HG03159 (cell line): ENCODE measurements around the gene HP1BP3.
"Not testable (repeated sequence)": the region's sequence is repeated elsewhere in the genome, so short reads cannot be mapped to it uniquely, and the experiment has no call there.

Experiments
- ATAC-seq: cut with Tn5 transposase; IDR thresholded peaks from one replicate; pipeline ENCODE4 v1.9.1; 2021; ENCODE audit warnings: mild to moderate bottlenecking, moderate library complexity; ENCODE audit not compliant: unreplicated experiment

The HP1BP3 gene, protein sequence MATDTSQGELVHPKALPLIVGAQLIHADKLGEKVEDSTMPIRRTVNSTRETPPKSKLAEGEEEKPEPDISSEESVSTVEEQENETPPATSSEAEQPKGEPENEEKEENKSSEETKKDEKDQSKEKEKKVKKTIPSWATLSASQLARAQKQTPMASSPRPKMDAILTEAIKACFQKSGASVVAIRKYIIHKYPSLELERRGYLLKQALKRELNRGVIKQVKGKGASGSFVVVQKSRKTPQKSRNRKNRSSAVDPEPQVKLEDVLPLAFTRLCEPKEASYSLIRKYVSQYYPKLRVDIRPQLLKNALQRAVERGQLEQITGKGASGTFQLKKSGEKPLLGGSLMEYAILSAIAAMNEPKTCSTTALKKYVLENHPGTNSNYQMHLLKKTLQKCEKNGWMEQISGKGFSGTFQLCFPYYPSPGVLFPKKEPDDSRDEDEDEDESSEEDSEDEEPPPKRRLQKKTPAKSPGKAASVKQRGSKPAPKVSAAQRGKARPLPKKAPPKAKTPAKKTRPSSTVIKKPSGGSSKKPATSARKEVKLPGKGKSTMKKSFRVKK

DNA sequence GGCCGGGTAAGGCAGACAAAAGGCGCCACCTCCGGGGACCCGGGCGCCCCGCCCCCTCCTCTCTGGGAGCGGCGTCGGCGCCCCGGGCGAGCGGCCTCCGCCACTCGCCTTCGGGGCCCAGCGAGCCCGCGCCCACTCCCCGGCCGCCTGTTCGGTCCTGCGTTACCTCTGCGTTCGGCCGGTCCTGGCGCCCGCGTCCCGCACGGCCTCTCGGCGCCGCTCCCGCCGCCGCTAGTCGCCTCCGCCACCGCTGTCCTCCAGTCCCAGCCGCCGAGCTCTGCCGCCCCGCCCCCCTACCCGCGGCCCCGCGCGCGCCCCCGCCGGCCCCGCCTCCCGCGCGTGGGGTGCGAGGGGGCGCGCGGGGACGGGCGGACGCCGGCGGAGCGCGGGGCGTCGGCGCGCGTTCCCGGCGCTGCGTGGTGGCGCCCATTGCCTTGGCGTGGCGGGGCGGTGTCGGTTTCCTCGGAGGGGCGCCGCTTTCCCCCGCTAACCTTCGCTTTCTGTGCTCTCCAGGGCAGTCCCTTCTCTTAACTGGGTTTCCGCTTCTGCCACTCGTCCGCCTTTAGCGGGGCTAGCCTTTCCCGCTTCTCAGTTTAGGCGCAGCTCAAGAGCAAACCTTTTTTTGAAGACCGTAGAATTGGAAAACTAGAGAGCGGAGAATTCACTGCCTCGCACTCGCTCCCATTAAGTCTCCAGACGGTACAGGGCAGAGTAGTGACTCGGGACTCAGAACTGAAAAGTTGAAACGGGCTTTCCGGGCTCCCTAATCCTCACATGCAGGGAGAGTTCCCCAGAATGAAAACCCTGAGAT is at the start of gene HP1BP3:
Gene HP1BP3, minus strand, starts transcription at position 279 of the 811 bp plus-strand sequence. CDS start 6,867 bp downstream, outside the sequence.
- ATAC-seq = peak; percentile 48

DNA sequence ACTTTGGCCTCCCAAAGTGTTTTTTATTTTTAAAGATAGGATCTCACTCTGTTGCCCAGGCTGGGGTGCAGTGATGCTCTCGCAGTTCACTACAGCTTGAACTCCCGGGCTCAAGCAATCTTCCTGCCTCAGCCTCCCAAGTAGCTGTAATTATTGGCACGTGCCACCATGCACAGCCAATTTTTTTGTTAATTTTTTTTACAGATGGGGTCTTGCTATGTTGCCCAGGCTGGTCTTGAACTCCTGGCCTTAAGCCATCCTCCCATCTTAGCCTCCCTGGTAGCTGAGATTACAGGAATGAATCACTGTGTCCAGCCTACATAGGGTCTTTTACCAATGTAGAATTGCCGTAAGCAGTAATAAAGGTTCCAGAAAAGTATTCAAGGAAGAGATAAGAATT is 49.1 kb upstream of the HP1BP3 start:
- ATAC-seq = no peak

DNA sequence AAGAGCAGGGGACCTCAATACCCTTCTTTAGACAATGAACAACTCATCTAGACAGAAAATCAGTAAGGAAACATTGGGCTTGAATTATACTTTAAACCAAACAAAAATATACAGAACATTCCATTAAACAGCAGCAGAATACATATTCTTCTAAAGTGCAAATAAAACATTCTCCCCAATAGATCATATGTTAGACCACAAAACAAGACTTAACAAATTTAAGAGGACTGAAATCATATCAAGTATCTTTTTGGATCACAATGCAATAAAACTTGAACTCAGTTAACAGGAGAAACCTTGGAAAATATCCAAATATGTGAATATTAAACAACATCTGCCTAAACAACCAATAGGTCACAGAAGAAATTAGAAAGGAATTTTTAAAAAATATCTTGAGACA is 47.7 kb upstream of the HP1BP3 start:
- no peak for ATAC-seq

DNA sequence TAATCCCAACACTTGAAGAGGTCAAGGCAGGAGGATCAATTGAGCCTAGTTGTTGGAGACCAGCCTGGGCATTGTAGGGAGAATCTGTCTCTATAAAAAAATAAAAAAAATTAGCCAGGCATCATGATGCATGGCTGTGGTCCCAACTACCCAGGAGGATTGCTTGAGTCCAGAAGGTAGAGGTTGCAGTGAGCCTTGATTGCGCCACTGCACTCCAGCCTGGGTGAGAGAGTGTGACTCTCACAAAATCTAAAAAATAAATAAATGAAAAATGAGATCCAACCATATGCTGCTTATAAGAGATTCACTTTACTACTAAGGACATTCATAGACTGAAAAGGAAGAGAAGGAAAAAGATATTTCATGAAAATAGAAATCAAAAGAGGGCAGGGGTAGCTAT is 47.1 kb upstream of the HP1BP3 start:
- no peak for ATAC-seq

DNA sequence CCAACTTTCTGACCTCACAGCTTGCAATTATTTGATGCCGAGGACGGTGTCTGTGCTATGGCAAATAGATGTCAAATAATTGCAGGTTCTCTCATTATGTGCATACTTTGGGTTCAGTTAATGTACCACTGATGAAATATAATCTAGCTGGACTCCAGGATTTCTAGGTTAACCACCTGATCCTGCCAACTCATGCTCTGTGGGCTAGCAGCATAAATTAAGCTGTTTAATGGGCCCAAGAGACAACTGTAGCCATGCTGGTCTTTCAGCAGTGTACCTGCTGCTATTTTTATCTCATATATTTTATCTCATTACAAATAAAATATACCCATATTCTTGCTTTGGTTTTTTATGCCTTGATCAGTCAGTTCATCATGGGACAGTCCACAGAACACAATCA is 43.3 kb upstream of the HP1BP3 start:
- ATAC-seq = no peak

DNA sequence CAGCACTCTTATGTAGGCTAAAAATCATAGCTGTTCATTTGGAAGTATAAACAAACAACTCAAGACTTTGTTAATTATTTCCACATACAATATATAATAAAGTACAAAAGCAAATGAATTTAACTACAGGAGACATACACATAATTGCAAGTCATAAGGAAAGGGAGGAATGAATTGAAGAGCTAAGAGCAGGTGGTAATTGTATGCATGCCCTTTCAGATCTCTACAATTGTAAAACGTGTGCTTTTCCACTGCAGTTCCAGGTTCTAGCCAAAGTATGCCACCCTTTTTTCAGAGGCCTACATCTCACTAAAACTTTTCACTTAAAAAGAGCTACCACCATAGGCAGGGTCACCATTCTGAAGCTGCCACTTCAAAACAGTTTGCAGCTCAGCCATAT is 42.8 kb upstream of the HP1BP3 start:
- no peak for ATAC-seq

DNA sequence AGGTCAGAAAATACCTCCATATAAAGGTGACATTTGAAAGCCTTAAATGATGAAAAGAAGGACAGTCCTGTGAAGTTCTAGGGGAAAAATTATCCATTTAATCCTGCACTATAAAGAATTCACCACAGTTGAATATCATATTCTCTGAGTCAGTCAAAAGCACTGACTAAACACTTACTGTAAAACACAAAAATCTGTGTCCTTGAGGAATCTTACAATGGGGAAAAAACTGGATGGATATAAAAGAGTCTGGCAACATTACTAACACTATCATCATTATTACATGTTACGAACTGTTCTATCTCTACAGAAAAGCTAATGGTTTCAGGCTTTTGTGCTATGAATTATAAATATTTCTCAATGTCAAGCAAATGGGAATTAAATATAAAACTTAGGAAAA is 42.4 kb upstream of the HP1BP3 start:
- no peak for ATAC-seq

DNA sequence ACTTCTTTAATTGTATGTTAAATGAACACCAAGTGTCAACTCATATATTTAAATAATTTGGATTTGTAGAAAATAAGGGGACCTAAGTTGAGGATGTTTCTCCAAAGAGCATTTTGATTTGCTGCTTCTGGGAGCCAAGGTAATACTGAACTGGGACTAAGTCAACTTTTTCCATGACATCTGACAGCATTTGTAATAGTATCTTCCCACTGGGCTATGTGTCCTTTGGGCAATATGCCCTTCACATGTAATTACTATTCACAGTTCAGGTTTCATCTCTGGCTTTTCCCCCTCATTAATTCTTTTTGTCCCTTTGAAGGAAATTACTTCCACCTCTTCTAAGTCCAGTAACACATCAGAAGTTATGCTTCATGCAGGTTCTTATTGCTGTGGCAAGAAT is 36.7 kb upstream of the HP1BP3 start:
- ATAC-seq = no peak

DNA sequence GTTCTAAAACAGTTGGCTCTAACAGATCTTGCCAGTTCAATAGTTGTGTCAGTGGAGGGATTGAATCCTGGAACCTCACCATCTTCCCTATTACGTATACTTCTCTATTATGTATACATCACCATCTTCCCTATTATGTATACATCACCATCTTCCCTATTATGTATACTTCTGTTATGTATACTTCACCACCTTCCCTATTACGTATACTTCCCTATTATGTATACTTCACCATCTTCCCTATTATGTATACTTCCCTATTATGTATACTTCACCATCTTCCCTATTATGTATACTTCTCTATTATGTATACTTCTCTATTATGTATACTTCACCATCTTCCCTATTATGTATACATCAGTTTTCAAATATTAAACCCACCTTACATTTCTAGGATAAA is 34.4 kb upstream of the HP1BP3 start:
- no peak for ATAC-seq

DNA sequence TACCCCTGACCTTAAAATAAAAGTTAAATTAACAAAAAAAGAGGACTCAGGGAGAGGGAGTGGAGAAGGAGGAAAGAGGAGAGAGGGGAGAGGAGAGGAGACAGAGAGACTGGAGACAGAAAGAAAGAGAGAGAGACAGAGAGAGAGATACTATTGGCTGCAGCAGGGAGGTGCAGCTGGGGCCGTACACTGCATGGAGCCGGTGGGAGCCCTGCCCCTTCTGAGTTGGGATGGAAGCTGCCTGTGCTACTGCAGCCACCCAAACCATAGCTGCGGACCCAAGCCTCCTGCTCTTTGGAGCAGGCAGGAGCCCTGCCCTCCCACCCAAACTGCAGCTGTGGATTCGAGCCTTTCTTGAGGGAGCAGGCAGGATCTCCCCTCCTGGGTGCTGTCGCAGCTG is 32.7 kb upstream of the HP1BP3 start:
- no peak for ATAC-seq

DNA sequence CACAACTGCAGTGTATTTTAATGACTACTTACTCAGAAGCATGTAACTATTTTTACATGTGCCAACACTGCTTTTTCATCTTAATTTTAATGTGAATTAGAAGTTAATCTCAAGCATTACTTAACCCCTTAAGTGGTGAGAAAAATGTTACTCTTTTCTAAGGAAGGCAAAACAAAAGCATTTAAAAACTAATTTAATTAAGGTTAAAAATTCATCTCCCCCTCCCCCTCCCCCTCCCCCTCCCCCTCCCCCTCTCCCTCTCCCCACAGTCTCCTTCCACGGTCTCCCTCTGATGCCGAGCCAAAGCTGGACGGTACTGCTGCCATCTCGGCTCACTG is 27.4 kb upstream of the HP1BP3 start:
- no peak for ATAC-seq

DNA sequence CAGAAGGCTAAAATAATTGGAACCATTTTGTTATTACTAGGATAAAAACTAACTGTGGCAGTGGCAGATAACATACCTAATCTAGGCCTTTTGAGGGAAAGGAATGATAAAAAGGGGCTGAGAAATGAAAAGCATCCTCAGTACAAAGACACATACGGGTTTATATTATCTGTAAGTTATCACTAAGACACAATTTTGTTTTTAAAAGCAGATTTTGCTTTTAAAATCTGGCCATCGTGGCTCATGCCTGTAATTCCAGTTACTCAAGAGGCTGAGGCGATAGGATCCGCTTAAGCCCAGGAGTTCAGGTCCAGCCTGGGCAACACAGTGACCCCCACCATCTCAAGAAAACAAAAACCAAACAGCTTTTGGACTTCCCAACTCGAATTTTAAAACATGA is 24.8 kb upstream of the HP1BP3 start:
- ATAC-seq = no peak

DNA sequence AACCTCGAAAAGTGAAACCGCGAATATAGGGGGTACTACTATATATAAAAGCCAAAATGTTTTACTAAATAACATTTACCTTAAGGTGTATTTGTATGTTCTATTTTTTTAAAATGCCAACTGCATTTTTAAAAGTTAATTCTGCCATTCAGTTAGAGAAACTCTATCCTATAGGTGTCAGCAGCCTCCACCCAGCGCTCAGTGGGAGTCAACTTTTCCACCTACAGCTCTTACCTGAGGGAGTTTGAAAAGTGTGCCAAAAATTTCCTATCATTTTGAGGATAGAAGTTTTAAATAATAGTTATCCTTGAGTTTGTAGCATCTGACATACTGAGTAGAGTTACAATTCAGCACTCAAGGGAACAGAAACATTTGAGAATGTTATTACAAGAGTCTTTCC is 6.1 kb upstream of the HP1BP3 start:
- ATAC-seq = no peak

DNA sequence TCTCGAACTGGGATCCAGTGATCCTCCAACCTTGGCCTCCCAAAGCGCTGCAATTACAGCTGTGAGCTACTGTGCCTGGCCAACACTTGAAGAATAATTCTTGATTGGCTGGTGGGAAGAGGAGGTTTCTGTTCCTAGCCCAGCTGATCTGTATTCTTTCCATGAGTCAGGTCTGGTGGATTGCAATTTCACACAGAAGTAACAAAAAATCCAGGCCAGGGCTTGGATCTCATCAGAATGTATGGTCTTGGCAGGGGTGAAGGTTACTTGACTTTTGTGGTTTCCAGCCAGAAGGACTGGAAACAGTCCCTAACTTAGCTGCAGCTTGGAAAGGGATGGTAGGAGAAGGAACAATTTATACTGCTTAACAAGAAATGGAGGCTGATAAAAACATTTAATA is 5.1 kb upstream of the HP1BP3 start:
- no peak for ATAC-seq

DNA sequence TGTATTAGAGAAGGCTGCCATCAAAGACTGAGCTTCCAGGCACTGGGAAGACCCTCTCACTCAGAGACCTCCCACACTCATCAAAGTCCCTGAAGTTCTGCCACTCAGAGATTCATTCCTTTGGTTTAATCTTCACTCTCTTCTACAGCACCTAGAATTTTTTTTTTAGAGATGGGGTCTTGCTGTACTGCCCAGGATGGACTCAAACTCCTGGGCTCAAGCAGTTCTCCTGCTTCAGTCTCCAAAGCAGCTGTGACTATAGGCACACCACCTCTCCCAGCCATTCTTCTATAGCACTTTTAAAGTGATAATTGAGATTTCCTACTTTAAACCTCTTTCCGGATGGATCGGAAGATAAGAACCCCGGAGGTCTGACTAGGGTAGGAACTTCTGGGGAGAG is 3.7 kb upstream of the HP1BP3 start:
- no peak for ATAC-seq

DNA sequence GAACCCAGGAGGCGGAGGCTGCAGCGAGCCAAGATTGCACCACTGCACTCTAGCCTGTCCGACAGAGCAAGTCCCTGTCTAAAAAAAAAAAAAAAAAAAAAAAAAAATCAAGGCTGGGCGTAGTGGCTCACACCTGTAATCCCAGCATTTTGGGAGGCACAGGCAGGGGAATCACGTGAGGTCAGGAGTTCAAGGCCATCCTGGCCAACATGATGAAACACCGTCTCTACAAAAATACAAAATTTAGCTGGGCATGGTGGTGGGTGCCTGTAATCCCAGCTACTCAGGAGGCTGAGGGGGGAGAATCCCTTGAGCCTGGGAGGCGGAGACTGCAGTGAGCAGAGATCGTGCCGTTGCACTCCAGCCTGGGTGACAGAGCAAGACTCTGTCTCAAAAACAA is 2.5 kb upstream of the HP1BP3 start:
- not testable (repeated sequence) for ATAC-seq

DNA sequence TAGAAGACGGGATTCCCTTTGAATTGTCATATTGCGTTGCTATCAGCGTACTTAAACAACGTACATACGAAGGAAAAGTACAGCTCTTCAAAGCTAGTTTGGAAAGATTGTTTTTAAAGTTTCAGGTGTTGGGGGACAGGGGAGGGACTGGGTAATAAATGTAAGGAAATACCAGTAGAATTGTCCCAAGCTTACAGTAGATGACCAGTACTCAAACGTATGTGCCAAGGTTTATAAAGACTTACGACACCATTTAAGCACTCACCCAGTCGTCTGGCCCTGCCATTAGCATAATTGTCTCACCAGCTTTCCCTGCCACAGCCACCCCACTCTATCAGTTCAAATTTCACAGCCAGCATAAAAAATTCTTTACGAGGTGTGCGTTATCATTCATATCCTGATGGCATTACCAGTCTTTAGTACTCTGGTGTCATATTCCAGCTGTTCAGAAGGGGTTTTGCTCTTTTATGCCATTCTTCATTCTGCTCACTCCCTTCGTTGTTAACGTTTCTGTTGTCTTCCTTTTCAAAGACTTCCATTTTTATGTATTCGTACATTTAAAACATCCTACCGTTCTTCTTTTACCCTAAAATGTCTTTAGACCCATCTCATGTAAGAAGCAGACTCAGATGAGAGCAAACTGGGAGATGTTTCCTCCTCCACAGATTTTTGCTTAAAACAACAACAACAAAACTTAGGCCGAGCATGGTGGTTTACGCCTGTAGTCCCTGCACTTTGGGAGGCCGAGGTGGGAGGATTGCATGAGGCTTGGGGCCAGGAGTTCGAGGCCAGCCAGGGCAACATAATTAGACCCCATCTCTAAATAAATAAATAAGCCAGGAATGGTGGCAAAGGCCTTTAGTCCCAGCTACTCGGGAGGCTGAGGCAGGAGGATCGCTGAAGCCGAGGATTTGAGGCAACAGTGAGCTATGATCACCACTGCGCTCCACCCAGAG is 1.0 kb upstream of the HP1BP3 start:
- ATAC-seq = no peak

DNA sequence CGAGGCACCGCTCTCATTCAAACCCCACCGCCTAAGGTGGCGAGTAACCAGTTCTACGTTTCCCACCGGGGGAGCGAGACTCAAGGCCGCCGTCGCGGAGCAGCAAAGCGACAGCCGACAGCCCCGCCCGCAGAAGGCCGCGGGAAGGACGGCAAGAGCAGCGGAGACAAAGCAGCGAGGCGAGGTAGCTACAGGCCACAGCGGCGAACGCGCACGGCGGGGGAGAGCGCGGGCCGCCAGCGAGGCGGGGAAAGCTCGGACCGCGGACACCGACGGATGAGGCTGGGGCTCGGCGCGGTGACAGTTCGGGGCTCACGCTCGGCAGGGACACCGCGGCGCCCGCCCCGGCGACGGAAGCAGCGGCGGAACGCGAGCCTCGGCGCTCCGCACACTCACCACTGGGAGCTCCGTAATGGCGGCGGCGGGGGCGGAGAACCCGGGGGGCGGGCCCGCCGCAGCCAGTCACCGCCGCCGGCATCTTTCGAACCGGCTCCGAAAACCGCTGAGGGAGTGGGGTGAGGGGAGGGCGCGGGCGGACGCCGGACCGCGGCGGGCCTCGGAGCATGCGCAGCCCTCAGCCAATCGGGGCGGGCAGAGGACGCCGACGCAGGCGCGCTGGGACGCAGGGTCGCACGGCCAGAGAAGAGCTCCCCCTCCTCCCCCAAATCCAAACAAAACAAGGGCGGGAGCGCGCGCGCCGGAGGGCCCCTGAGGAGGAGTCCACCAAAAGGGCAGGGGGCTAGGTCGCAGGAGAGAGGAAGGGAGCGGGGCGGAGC is 666 bp downstream of the HP1BP3 start:
- ATAC-seq = peak; percentile 69

DNA sequence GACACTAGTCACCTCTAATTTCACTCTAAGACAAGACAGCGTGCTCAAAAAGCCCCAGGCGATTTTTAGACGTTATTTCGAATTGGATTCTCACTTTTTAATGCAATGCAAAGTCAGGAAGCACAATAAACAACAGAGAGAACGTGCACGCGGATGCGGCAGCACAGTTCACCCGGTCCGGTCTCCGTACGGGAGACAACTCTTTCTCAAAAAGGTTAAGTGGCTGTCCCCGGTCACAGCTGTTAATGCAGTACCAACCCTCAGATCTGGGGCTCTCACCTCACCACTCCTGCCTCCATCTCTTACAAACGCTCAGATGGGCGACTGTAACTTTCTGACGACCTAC is 1.2 kb downstream of the HP1BP3 start:
- ATAC-seq = no peak

DNA sequence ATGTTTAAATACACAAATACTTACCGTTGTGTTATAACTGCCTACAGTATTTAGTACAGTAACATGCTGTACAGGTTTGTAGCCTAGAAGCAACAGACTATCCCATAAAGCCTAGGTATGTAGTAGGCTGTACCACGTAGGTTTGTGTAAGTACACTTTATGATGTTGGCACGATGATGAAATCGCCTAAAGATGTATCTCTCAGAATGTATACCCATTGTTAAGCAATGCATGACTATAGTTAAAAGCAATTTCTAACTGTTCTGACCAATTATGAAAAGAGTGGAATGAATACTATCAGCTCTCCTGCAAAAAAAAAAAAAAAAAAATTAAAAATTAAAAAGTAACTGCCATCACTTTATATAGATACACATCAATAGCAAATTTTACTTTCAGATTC is 11.4 kb downstream of the HP1BP3 start:
- ATAC-seq = no peak
